PFSK-1 (cell line): ENCODE results near the gene SGMS2.

ENCODE experiments used
- POLR2AphosphoS5 ChIP-seq: IDR thresholded peaks from 2 replicates; pipeline ENCODE4 v1.6.1; 2012; ENCODE audit warnings: low read depth, mild to moderate bottlenecking, control low read depth, low read length, moderate library complexity
- SIN3A ChIP-seq: IDR thresholded peaks from 2 replicates; pipeline ENCODE4 v1.6.1; 2012; ENCODE audit warnings: mild to moderate bottlenecking, low read length, moderate library complexity, borderline replicate concordance; ENCODE audit not compliant: insufficient read depth
- TAF1 ChIP-seq: IDR thresholded peaks from 2 replicates; pipeline ENCODE4 v1.6.1; 2012; ENCODE audit warnings: low read length, control low read depth, borderline replicate concordance; ENCODE audit not compliant: insufficient read depth

DNA sequence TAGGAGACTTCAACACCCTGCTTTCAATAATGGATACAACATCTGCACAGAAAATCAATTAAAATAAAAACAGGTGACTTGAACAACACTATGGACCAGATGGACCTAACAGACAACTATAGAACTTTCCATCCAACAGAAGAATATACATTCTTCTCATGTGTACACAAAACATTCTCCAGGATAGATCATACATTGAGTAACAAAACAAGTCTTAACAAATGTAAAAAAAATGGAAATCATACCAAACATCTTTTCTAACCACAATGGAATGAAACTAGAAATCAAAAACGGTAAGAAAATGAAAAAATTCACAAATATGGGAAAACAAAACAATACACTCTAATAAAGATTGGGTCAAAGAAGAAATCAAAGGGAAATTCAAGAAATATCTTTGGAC, 131.3 kb downstream of the SGMS2 start:
- TF ChIP-seq SIN3A = no peak
- TF ChIP-seq TAF1 = no peak
- no peak for TF ChIP-seq POLR2AphosphoS5
